HFF-Myc (cell line): ENCODE data around the gene GGT6.
A peak's percentile ranks its signal among the peaks of the same experiment; 100 is the strongest.

Experiments
- DNase-seq: peaks from one replicate; pipeline ENCODE4 v3.0.0-alpha.2; 2011; ENCODE audit warnings: low read depth; ENCODE audit errors: extremely low read depth
- H3K4me3 ChIP-seq: replicated peaks from 2 replicates; pipeline ENCODE4 v1.5.1; 2011; ENCODE audit warnings: low read depth, mild to moderate bottlenecking, control low read depth, low read length
- TF ChIP-seq, protein P1 (sequence below): IDR thresholded peaks from 2 replicates; pipeline ENCODE4 v1.5.1; 2012; ENCODE audit warnings: mild to moderate bottlenecking, low read depth, low read length, control low read depth; ENCODE audit errors: missing control alignments

GGT6 gene

DNA sequence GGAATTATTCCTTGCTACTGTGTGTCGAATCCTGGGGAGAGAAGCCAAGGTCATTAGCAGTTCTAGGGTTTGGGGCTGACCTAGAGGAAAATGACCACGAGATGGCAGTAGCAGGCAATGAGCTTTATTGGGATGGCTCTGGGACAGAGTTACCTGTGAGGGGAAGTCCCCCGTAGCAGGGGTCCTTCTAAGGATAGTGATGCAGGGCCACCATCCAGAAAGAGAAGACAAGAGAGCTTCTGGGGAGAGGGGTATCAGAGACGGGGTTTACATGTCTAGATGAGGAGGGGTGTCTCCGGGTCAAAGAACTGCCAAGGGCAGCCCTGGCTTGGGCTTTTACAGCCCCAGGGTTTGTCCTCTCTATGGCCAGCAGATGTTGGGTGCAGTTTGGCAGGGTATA is 6.4 kb upstream of the GGT6 start:
- H3K4me3 ChIP-seq: no peak overlapping the region
- TF ChIP-seq, protein P1, sequence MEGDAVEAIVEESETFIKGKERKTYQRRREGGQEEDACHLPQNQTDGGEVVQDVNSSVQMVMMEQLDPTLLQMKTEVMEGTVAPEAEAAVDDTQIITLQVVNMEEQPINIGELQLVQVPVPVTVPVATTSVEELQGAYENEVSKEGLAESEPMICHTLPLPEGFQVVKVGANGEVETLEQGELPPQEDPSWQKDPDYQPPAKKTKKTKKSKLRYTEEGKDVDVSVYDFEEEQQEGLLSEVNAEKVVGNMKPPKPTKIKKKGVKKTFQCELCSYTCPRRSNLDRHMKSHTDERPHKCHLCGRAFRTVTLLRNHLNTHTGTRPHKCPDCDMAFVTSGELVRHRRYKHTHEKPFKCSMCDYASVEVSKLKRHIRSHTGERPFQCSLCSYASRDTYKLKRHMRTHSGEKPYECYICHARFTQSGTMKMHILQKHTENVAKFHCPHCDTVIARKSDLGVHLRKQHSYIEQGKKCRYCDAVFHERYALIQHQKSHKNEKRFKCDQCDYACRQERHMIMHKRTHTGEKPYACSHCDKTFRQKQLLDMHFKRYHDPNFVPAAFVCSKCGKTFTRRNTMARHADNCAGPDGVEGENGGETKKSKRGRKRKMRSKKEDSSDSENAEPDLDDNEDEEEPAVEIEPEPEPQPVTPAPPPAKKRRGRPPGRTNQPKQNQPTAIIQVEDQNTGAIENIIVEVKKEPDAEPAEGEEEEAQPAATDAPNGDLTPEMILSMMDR: peak; percentile 81
- DNase-seq: no peak

- no peak overlapping the region for H3K4me3 ChIP-seq
- peak; percentile 67 for DNase-seq
- TF ChIP-seq, protein P1: peak; percentile 86
Observed at GRCh38 chr17:4565209-4566141, 5.1 kb upstream of the GGT6 start.

- H3K4me3 ChIP-seq: no peak overlapping the region
- no peak for DNase-seq
- TF ChIP-seq, protein P1: no peak
Observed at GRCh38 chr17:4562015-4562969, 1.9 kb upstream of the GGT6 start.

GRCh38 chr17:4560837-4561256 is 470 bp upstream of the GGT6 start:
- TF ChIP-seq, protein P1: no peak
- H3K4me3 ChIP-seq: no peak overlapping the region
- DNase-seq: no peak

DNA sequence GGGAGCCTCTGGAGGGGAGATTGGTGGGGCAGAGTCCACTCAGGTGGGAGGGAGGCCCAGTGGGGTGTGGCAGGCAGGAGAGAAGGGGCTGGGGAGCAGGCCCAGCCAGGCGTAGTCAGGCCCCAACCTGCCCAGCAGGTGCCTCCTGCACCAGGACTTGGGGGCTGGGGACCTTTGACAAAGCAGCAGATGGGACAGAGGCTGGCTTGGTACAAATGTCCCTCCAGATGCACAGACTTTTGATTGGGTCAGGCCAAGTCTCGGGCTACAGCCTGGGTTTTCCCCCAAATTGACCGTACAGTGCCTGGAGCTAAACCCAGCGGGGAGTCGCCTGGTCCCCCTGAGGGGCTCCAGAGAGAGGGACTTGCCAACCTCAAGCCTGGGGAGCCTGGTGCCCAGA is 411 bp downstream of the GGT6 start:
- no peak overlapping the region for H3K4me3 ChIP-seq
- TF ChIP-seq, protein P1: no peak
- no peak for DNase-seq

DNA sequence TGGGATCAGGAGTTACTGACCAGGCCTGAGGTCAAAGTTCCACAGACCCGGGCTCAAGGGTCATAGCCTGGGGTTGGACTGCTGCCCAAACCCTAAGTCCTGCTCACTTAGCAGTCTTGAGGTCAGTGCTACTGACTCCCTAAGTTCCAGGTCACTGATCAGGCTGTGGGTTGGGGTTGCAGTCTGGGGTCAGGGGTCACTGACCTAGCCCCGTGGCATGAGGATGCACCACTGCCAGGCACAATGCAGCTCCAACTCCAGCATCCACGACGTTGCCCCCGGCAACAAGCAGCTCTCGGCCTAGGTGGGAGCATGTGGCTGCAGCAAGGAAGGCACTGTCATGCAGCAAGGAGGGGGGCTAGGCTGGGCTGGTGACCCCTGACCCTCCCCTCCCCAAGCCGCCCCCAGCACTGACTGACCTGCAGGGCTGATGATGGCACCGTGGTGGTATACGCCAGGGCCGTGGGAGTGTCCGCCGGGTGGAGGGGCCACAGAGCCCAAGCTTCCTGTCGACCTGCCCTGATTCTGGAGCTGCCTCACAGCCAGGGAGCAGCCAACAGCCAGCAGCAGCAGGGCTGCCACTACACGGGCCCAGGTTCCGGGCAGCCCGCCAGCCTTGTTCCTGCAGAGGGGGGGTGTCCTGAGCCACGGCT is 1.1 kb downstream of the GGT6 start:
- DNase-seq: no peak
- TF ChIP-seq, protein P1: no peak
- no peak overlapping the region for H3K4me3 ChIP-seq
